NCI-H2171 (cell line): ENCODE data around the gene KCNJ2.
A peak's percentile ranks its signal among the peaks of the same experiment; 100 is the strongest.

Experiments used
- DNase-seq: peaks from one replicate; lab custom pipeline; 2025; lab: John Stamatoyannopoulos, UW

The KCNJ2 gene

DNA sequence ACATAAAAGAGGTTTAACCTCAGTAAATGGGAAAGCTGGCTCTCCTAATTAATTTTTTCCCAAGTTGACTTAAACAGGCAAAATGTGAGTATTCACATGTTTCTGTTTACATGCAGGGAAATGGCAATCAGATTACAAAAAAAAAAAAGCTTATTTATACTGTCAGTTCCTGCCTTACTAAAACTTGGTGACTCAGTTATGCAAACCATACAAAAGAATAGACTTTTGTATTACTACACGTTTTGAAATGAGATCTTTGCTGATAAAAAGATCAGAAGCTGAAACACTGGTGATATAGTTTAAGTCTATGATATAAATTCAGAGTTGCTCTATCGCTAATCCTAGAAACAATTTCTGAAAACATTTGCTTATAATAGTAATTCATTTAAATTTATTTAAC, 9.4 kb upstream of the KCNJ2 start:
- no peak for DNase-seq

DNA sequence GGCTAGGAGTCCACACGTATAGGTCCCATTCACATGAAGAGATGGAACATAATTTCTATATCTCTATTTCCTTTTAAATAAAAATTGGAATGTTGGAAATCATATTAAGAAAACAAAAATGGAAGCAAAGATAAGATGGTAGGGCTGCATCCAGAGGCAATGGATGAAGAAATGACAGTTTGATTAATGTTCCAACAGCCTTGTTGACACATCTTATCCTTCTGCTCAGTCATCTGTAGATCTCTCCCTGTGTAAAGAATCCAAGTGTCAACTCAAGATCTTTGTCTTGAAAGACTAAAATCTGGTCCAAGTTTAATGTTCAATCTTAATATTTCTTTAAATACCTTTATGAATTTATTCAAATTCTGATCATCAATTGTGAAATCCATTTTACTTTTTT, 7.8 kb upstream of the KCNJ2 start:
- no peak for DNase-seq

GRCh38 chr17:70165383-70165782, 3.9 kb upstream of the KCNJ2 start:
- no peak for DNase-seq

DNA sequence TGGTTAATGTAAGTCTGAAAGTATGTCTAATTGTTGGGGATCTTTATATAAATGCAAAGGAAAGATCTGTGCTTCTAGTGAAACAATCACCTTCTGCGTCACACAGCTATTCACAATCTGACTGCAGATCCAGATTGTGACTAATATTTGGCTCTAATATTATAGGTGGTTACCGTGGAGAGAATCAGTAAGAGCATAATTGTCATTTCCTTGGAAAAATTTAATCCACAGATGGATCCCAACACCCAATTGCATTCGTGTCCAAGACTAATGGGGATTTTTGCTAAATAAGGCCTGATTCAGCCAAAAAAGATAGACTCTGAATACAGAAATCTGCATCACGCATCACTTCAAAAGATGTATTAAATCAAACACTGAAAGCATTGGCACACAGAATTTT, 2.7 kb upstream of the KCNJ2 start:
- no peak for DNase-seq

- DNase-seq, result peak; percentile 59
Observed at GRCh38 chr17:70168044-70168976, 1.0 kb upstream of the KCNJ2 start.

DNA sequence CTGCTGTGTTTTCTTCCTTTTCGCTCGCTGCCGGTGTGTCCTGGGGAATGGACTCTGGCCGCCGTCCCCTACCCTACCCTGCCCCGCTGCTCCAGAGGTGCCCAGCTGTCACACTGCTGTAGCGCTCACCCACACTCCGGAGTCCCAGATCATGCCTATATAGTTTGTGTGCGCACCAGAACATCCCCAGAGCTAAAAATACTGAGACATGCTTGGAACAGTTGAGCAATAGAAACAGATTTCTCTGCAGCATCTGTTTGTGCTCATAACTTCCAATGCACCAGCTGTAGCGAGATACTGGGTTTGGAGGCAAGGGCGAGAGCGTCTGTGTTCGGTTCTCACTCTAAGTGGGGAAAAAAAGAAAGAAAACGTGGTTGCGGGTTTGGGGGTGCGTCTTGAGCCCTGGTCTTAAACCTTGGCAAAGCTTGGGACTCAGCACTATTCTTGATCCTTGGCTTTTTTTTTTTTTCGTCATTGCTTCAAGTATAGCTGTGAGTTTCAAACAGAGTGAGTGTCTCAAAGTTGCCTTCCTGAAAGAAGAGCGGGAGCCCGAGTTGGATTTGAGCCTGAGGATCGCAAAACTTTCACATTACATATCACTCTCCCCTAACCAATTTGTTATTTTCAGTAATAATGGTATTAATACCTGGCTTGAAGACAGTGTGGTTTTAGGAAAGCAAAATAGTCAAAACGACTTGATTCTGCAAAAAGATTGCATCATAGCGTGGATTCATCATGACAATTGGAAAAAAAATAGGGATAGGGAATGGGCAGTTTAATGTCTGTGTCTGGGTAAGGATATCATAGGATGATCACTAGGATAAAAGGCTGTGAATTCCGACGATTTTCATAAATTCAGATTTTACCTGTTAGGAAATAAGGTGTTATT, 621 bp downstream of the KCNJ2 start:
- peak; percentile 25 for DNase-seq

DNA sequence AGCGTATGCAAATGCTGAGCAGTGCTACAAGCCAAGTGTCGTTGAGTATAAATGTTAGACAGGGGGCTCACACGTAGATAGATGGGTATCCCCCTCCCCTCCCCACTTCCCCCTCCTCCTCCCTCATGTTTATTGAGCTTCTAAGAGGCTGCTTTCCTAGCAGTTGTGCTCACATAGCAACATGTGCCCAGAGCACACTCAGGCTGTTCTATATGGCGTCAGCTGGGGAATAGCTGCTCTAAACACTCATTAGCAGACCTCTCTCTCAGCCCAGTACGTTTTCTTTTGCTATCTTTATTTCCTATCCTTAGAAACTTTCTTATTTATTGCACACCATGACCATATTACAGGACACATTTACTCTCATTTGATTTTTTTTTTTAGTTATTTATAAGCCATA, 1.8 kb downstream of the KCNJ2 start:
- DNase-seq, result peak; percentile 39

- no peak for DNase-seq
Observed at GRCh38 chr17:70172449-70172848, 3.1 kb downstream of the KCNJ2 start.

- no peak for DNase-seq
Observed at GRCh38 chr17:70172923-70173322, 3.6 kb downstream of the KCNJ2 start.

- no peak for DNase-seq
Observed at GRCh38 chr17:70173681-70174080, 4.3 kb downstream of the KCNJ2 start.

- no peak for DNase-seq
Observed at GRCh38 chr17:70181376-70181775, 12.0 kb downstream of the KCNJ2 start.

GRCh38 chr17:70181866-70182265, 12.5 kb downstream of the KCNJ2 start:
- DNase-seq, result no peak

- no peak for DNase-seq
Observed at GRCh38 chr17:70183508-70183907, 14.2 kb downstream of the KCNJ2 start.

- no peak for DNase-seq
Observed at GRCh38 chr17:70184207-70184606, 14.9 kb downstream of the KCNJ2 start.

- no peak for DNase-seq
Observed at GRCh38 chr17:70184770-70185169, 15.4 kb downstream of the KCNJ2 start.

DNA sequence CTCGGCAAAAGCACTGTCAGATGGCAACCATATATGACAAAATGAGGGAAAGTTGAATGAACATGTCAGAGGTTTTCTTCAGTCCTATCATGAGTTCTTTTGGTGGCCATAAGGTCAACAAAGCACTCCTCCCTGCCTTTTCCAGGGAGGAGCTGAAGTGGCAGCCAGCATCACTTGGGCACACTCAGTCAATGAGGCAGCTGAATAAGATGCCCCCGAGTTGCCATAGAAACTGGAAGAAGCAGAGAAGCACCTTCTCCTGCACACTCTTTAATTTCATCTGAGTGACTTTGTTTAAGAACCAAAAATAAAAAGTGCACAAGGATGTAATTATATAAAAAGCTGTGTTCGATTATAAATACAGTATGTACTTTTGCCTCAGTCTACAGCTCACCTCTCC, 16.0 kb downstream of the KCNJ2 start:
- DNase-seq, result no peak

DNA sequence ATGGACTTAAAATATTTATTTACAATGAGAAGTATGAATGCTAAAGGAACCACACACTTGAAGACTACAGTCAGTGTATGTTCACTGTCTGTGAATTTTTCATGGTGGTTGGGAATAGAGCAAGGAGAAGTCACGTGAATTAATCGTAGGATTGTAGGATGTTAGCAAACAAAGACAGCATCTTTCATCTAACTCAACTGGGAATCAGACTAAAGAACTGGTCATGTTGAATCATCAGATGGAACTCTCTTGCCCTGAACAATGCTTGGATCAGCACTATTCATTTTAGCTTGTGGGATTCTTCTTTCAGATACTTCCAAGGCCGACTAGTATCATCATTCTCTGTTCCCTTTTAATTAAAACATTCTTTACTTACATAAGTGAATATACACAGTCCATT, 18.1 kb downstream of the KCNJ2 start:
- no peak for DNase-seq

- DNase-seq, result peak; percentile 72
Observed at GRCh38 chr17:70190959-70191805, 21.9 kb downstream of the KCNJ2 start.

DNA sequence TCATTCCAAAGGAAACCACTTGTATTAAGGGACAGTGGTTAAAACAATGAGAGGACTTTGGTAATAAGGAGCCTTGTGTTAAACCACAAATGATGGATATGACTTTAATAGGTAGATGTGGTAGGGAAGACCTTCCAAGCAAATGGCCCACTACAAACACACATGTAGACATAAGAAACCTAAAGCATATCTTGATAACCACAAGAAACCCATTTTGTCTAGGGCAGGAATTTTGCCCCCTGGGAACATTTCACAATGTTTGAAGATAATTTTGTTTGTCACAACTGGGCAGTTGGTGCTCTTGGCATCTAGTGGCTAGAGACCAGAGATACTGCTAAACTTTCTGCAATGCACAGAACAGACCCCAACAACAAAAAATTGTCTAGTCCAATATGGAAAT, 25.8 kb downstream of the KCNJ2 start:
- DNase-seq, result no peak

DNA sequence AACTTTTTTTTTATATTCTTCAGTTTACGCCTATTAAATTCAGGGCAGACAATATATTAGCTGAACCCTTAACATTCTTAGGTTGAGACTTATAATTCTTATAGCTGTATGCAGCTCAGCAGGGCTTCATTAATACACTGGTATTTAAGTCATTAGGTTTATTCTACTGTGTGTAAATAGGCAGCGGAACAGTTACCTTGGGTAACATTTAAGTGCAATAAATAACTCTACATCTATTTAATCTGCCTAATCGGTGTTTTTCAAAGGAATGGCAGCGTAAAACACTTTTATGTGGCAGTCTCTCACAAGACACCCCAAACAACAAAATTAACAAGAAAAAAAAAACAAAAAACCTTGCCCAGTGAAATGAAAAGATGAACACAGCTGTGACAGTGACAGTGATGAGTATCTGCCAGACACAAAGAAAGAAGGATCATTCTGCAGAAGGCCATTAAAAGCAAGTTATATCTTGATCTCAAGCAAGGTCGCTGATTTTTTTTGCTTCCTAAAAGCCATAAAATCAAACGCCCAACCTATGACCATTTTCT, 32.6 kb downstream of the KCNJ2 start:
- DNase-seq, result no peak

- DNase-seq, result no peak
Observed at GRCh38 chr17:70202840-70203239, 33.5 kb downstream of the KCNJ2 start.

GRCh38 chr17:70204431-70204830, 35.1 kb downstream of the KCNJ2 start:
- no peak for DNase-seq
